ENCODE measurements around the gene CCL1.

Gene CCL1

DNA sequence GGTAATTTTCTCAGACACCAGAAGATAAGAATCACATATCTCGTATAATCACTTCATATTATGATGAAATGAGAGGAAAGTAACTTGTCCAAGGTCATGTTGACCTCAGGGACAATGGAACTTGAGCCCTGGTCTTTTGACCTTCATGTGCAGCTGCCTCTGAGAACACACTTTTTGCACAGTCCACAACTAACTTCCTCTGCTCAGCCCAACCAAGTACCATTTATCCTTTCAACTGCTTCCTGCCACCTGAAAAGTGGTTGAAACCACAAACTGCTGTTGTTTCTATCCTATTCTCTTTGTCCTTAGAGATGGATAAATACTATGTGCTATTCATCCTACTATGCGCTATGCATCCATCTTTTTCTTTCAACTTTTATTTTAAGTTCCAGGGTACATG, 2.3 kb upstream of the CCL1 start:
- TF ChIP-seq, protein P1, sequence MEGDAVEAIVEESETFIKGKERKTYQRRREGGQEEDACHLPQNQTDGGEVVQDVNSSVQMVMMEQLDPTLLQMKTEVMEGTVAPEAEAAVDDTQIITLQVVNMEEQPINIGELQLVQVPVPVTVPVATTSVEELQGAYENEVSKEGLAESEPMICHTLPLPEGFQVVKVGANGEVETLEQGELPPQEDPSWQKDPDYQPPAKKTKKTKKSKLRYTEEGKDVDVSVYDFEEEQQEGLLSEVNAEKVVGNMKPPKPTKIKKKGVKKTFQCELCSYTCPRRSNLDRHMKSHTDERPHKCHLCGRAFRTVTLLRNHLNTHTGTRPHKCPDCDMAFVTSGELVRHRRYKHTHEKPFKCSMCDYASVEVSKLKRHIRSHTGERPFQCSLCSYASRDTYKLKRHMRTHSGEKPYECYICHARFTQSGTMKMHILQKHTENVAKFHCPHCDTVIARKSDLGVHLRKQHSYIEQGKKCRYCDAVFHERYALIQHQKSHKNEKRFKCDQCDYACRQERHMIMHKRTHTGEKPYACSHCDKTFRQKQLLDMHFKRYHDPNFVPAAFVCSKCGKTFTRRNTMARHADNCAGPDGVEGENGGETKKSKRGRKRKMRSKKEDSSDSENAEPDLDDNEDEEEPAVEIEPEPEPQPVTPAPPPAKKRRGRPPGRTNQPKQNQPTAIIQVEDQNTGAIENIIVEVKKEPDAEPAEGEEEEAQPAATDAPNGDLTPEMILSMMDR (IDR thresholded peaks at IDR 0.05; ENCODE audit: low read depth, low read length), result no peak
- Histone ChIP-seq H3K27me3 (ENCODE audit: insufficient read depth, low read depth, severe bottlenecking) (peaks cover 72% of the 10 kb centered on the region), H3K9me3 (ENCODE audit: severe bottlenecking) (no peaks in the 10 kb centered on the region), H3K27ac (no peak overlapping the region), H3K36me3 (no peaks in the 10 kb centered on the region), H3K4me3 (ENCODE audit: low read depth, low read length) (no peak overlapping the region)
- no peak for DNase-seq

- Histone ChIP-seq H3K36me3 (no peaks in the 10 kb centered on the region), H3K27ac (no peak overlapping the region), H3K4me3 (ENCODE audit: low read depth, low read length) (no peak overlapping the region), H3K9me3 (ENCODE audit: severe bottlenecking) (no peaks in the 10 kb centered on the region), H3K27me3 (ENCODE audit: insufficient read depth, low read depth, severe bottlenecking) (peaks cover 73% of the 10 kb centered on the region)
- TF ChIP-seq, protein P1 (IDR thresholded peaks at IDR 0.05; ENCODE audit: low read depth, low read length), result no peak
- DNase-seq, result no peak
These were observed 1.7 kb upstream of the CCL1 start for GRCh38 chr17:34364751-34365150.

DNA sequence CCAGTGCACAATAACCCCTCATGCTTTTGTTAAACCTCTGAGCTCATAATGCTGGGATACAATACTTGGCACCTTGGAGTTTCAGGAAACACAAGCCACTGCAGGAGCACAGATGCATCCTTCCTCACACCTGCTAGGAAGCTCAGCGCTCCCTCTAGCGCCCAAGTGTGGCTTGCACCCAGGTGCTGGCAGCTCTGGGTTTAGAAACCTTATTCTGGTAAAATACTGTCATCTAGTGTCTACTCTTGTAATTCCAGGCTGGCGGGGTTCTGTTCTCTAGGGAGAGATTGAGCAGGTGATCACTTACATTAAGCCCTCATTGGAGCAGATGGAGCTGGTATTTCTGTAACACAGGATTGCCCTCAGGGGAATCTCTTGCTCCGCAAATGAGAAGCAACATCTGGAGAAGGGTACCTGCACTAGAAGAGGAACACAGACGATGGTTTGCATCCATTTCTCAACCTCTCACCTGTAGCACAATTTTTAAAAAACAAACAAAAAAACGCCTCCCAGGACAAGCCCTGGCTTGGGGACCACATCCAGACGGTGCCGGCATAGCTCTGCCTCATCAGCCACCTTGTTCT, 1.5 kb downstream of the CCL1 start:
- Histone ChIP-seq H3K9me3 (ENCODE audit: severe bottlenecking) (no peaks in the 10 kb centered on the region), H3K27me3 (ENCODE audit: insufficient read depth, low read depth, severe bottlenecking) (peaks cover 78% of the 10 kb centered on the region), H3K36me3 (no peaks in the 10 kb centered on the region), H3K27ac (no peak overlapping the region), H3K4me3 (ENCODE audit: low read depth, low read length) (no peak overlapping the region)
- DNase-seq, result peak; percentile 92
- TF ChIP-seq, protein P1 (IDR thresholded peaks at IDR 0.05; ENCODE audit: low read depth, low read length), result peak; percentile 97

DNA sequence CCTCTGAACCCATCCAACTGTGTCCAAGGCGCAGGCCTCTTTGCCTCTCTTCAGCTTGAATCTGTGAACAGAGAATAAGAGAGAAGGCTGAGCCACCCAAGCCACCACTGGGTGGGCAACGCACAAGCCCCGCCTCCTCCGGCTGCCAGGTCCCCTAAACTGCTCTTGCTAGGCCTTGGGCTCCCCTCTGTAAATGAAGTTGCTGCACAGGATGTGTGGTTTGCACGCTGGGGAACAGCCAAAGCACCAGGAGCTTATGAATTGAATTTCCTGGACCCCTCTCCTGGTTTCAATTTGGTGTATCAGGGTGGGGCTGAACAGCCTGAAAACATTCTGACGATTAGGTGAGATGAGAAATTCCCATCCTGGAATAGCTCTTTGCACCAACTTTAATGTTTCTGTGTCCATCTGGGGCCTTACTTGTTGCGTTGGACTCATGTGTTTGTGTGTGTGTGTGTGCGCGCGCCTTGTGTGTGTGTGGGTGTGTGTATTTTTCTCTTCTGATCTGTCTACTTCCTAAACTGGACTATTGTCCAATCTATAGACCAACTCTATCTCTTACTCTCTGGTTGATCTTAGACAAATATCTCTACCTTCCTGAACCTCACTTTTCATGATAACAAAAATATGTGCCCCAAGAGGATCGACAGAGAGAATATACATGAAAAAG, 2.3 kb downstream of the CCL1 start:
- H3K36me3 ChIP-seq, result no peaks in the 10 kb centered on the region
- no peak for DNase-seq
- peaks cover 81% of the 10 kb centered on the region for H3K27me3 ChIP-seq (ENCODE audit: insufficient read depth, low read depth, severe bottlenecking)
- H3K27ac ChIP-seq, result no peak overlapping the region
- H3K9me3 ChIP-seq (ENCODE audit: severe bottlenecking), result no peaks in the 10 kb centered on the region
- TF ChIP-seq, protein P1 (IDR thresholded peaks at IDR 0.05; ENCODE audit: low read depth, low read length), result no peak
- no peak overlapping the region for H3K4me3 ChIP-seq (ENCODE audit: low read depth, low read length)

DNA sequence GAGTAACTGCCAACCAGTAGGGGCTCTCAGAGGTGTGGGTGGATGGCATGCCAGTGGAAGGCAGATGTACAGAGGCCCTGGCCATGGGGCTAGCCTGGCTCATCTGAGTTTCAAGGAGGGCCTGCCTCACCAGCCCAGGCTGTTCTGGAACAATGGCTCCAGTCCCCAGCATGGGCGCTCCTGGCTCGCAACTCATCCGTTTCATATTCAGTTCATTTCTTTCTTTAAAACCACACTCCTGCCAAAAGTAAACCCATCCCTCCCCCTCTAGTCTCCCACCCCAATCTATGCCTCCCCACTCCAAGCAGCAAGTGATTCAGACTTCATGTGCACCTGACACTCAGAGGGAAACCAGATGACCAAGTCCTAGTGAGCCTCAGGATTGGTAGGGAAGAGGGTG, 4.4 kb downstream of the CCL1 start:
- Histone ChIP-seq H3K9me3 (ENCODE audit: severe bottlenecking) (no peaks in the 10 kb centered on the region), H3K36me3 (no peaks in the 10 kb centered on the region), H3K4me3 (ENCODE audit: low read depth, low read length) (no peak overlapping the region), H3K27me3 (ENCODE audit: insufficient read depth, low read depth, severe bottlenecking) (peaks cover 78% of the 10 kb centered on the region), H3K27ac (no peak overlapping the region)
- TF ChIP-seq, protein P1 (IDR thresholded peaks at IDR 0.05; ENCODE audit: low read depth, low read length), result no peak
- no peak for DNase-seq

DNA sequence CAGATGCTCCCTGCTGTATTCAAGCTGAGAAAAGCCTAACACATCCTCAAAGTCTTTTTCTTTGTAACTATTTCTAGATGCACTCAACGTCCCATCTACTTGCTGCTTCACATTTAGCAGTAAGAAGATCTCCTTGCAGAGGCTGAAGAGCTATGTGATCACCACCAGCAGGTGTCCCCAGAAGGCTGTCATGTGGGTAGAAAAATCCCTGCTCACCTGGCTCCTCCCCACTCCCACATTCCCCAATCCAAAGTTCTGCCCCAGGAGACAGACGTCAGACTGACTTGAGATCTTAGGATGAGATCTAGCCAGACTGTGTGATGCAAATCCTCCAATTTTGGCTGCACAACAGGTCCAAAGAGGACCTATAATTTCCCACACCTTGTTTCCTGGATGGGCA, 5.6 kb downstream of the CCL1 start:
- no peak for DNase-seq

More for the DNA sequence above, 5.6 kb downstream of the CCL1 start:
- Histone ChIP-seq H3K27me3 (ENCODE audit: insufficient read depth, low read depth, severe bottlenecking) (peaks cover 79% of the 10 kb centered on the region), H3K27ac (no peak overlapping the region), H3K9me3 (ENCODE audit: severe bottlenecking) (no peaks in the 10 kb centered on the region), H3K4me3 (ENCODE audit: low read depth, low read length) (no peak overlapping the region), H3K36me3 (no peaks in the 10 kb centered on the region)
- TF ChIP-seq, protein P1 (IDR thresholded peaks at IDR 0.05; ENCODE audit: low read depth, low read length), result no peak
